Subcutaneous adipose tissue (tissue), 4 donors: ENCODE results near the gene NKAIN2. TPM values are rescaled to one million over a fixed set of nuclear protein-coding genes. Genes with fewer than 3 reads are reported as not detected.

Source experiments
- CTCF ChIP-seq: fragments of 450-650 bp; IDR thresholded peaks from one replicate; pipeline ENCODE4 v1.5.1; 2016; ENCODE audit warnings: low read depth, mild to moderate bottlenecking, control low read depth, antibody characterized with exemption, moderate library complexity
- total RNA-seq, 4 donors: library from RNA; depleted of rRNA; stranded (reverse); fragments of >200 nt; gene quantifications; one replicate each; pipeline ENCODE4 v1.1.0, GENCODE V29; 2016

NKAIN2 gene
- total RNA-seq, 4 donors from 2014 or later = not detected

GRCh38 chr6:123801067-123801466 is 2.6 kb upstream of the NKAIN2 start:
- TF ChIP-seq CTCF = no peak

- TF ChIP-seq CTCF = no peak
Observed at GRCh38 chr6:123802351-123802696, 1.3 kb upstream of the NKAIN2 start.

GRCh38 chr6:123802697-123803503 is 765 bp upstream of the NKAIN2 start:
- no peak for TF ChIP-seq CTCF

GRCh38 chr6:123804014-123804786 is 535 bp downstream of the NKAIN2 start:
- TF ChIP-seq CTCF = no peak

- no peak for TF ChIP-seq CTCF
Observed at GRCh38 chr6:123804787-123805540, 1.3 kb downstream of the NKAIN2 start.

GRCh38 chr6:123805921-123806320 is 2.3 kb downstream of the NKAIN2 start:
- no peak for TF ChIP-seq CTCF

GRCh38 chr6:123806561-123806960 is 2.9 kb downstream of the NKAIN2 start:
- no peak for TF ChIP-seq CTCF
